Right renal pelvis (tissue), 4 donors: Measurements from ENCODE around the gene TEP1. TPM values are rescaled to one million over a fixed set of nuclear protein-coding genes. Genes with fewer than 3 reads are reported as not detected.
"Not testable (repeated sequence)": the region's sequence is repeated elsewhere in the genome, so short reads cannot be mapped to it uniquely, and the experiment has no call there.

Experiments
- DNase-seq, 4 donors: peaks; one replicate each; pipeline ENCODE4 v3.0.0-alpha.2; 2013; ENCODE audit warnings: low read depth in 4 of 4, low spot score in 3 of 4, missing footprints in 1 of 4
- polyA plus RNA-seq, 4 donors: library from polyadenylated mRNA; unstranded; fragments of 120-200 nt; gene quantifications; one replicate each; pipeline ENCODE4 v1.2.1, GENCODE V29; 2013; ENCODE audit not compliant: insufficient read length in 4 of 4

TEP1 gene
- polyA plus RNA-seq, 4 donors: 14.4 to 22.5 (median 17.6) TPM

DNA sequence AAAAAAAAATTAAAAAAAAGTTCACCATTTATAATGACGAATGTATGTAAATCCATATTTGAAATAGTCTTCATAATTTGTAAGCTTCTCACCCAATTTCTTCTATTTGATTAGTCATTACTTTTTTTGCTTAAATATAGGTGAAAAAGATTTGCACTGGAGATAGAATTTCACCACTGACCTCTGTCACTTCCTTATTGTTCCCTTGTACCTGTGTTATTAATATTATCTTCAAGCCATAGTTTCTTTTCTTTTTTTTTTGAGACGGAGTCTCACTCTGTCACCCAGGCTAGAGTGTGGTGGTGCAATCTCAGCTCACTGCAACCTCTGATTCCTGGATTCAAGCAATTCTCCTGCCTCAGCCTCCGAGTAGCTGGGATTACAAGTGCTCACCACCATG is 15.8 kb downstream of the TEP1 start:
- no peak for DNase-seq

- no peak for DNase-seq
These were observed 21.8 kb downstream of the TEP1 start for GRCh38 chr14:20391505-20391904.

GRCh38 chr14:20388159-20388558 is 25.1 kb downstream of the TEP1 start:
- no peak for DNase-seq

GRCh38 chr14:20387576-20387975 is 25.7 kb downstream of the TEP1 start:
- no peak for DNase-seq

GRCh38 chr14:20386276-20386855 is 26.9 kb downstream of the TEP1 start:
- DNase-seq: no peak

GRCh38 chr14:20384886-20385285 is 28.4 kb downstream of the TEP1 start:
- DNase-seq: no peak

DNA sequence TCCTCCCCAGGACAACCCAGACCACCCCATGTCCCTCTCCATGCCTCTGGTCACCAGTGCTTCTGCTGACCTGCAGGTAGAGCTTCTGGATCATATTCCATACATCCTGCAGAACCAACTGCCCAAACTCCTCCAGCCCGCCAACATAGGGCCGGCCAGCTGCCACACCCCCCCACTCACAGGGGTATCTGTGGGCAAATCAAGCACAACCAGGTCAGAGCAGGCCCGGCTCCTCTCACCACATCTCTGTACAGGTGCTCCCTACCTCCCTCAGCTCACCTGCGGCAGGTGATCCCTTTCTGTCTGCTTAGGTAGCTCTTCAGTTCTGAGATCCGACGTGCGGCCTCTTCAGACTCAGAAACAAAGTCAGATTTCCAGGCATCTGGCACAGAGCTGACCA is 29.0 kb downstream of the TEP1 start:
- DNase-seq: no peak

DNA sequence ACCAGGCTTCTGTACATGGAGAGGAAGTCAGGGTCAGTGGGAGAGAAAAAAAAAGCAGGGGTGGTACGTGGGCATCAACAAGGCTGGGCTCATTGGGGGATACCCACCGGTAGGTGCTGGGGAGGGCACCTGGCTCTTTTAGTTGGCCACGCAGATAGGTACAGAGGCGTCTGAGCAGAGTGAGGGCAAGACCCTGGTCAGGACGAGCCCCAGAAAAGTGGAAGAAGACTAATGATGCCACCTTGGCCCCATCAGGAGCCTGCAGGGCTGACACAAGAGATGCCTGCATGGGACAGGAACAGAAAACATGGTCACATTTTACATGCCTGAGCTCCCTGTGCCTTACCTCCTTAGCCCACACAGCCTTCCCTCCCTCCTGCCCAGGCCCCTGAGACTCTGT is 29.7 kb downstream of the TEP1 start:
- DNase-seq: no peak

- no peak for DNase-seq
These were observed 30.3 kb downstream of the TEP1 start for GRCh38 chr14:20383032-20383431.

GRCh38 chr14:20382526-20382925 is 30.8 kb downstream of the TEP1 start:
- DNase-seq: no peak

- no peak for DNase-seq
These were observed 32.0 kb downstream of the TEP1 start for GRCh38 chr14:20381341-20381740.

DNA sequence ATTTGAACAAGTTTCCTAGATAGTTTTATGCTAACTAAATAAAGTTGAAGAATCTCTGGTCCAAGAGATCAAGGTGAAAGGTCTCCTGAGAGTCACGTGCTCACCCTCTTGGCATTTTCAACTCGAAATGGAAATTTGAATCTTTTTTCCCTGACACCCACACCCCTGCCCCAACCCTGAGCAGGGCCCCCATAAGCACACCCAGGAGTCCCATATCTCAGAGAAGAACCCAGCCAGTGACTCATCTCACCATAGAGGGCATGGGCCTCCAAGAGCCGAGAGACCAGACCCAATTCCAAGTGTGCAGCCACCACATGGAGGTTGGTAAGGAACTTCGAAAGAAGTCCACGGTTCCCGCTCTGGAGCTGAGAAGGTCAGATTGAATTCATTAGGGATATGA is 32.6 kb downstream of the TEP1 start:
- DNase-seq: no peak

GRCh38 chr14:20379743-20380142 is 33.6 kb downstream of the TEP1 start:
- no peak for DNase-seq

DNA sequence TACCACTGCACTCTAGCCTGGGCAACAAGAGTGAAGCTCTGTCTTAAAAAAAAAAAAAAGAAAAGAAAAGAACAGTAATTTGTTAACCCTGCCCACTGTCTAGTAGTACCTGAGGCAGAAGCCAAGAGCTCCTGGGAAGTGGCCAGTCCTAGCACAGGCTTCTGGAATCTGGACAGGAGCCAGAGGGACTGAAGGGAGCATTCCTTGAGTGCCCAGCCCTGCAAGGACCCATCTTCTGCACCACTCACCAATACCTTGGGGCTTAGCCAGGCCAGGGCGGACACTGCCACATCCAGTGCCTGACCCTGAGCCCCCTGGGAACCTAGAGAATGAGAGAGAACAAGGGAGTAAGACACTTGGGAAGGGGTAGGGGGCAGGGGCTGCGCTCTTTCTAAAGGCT is 36.1 kb downstream of the TEP1 start:
- no peak for DNase-seq

GRCh38 chr14:20376071-20376588 is 37.2 kb downstream of the TEP1 start:
- DNase-seq: peak in 1 of 4 donors; percentile 5

- DNase-seq: no peak
These were observed 37.8 kb downstream of the TEP1 start for GRCh38 chr14:20375471-20375870.

DNA sequence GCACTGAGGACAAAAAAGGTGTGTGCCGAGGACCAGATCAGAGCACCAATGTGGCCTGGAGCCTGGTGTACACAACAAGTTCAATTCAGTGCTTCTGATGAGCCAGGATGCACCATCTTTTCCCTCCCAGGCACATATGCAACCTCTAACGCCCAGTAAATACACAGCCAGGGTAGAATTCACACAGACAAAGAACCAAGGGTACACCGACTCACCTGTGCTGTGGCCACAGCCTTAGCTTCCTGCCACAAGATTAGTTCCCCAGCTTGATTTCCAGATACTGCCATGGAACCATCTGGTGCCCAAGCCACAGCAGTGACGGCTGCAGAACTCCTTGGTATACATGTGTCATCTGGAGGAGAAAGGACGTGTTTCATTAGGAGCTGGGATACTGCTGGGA is 40.5 kb downstream of the TEP1 start:
- DNase-seq: no peak

GRCh38 chr14:20365928-20366327 is 47.4 kb downstream of the TEP1 start:
- no peak for DNase-seq

GRCh38 chr14:20358474-20358873 is 54.8 kb downstream of the TEP1 start:
- not testable (repeated sequence) for DNase-seq

- no peak for DNase-seq
These were observed 56.9 kb downstream of the TEP1 start for GRCh38 chr14:20356422-20356821.

DNA sequence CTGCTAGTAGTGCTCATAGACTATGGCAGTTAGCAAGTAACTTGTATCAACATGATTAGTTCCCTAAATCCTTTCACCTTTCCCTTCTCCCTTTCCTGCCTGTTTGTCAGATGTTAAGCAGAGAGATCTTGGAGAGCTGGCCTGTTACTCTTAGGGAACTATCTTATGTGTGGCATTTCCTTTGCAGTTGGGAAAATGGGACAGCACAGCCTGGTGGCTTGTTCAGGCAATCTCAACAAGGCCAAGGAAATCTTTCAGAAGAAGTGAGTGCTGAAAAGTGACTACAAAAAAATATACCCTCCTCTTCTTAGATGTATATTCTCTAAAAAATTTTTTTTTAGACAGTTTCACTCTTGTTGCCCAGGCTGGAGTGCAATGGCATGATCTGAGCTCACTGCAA is 62.4 kb downstream of the TEP1 start:
- DNase-seq: no peak

DNA sequence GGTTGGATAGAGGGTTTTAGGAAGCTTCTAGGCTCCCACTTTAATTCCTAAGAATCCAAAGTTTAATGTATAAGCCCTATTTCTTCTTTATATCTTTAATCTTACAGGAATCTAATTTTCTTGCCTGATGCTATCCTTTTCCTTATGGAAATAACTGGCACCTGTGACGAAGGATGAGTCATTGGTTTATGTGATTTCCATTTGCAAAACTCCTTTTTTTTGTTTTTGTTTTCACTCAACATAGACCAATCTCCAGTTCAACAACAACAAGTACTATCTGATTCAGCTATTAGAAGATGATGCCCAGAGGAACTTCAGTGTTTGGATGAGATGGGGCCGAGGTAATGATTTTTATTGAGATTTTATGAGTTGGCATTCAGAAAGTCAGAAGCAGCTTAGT is 63.0 kb downstream of the TEP1 start:
- no peak for DNase-seq

DNA sequence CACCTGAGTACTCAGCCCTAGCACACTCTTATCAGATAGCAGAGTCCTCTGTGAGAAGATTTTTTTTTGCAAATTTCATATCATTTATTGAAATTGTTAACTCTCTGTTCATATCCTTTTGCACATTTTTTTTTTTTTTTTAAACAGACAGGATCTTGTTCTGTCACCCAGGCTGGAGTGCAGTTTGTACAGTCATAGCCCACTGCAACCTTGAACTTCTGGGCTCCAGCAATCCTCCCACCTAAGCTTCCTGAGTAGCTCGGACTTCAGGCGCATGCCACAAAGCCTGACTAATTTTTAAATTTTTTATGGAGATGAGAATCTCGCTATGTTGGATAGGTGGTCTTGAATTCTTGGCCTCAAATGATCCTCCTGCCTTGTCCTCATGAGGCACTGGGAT is 65.6 kb downstream of the TEP1 start:
- DNase-seq: no peak
